Ovary (tissue), 3 donors: Measurements from ENCODE around the gene USF1.

Experiments
- EP300 ChIP-seq: sonication (generic); formaldehyde crosslinking; IDR thresholded peaks from one replicate; pipeline ENCODE4 v1.6.1; 2017; ENCODE audit warnings: antibody characterized with exemption
- POLR2A ChIP-seq: fragments of 450-650 bp; IDR thresholded peaks from one replicate; pipeline ENCODE4 v1.6.1; 2017; ENCODE audit warnings: antibody characterized with exemption, mild to moderate bottlenecking, moderate library complexity
- TF ChIP-seq, protein P1 (sequence below), 3 donors: fragments of 450-650 bp in 2 of 3; fragments of 200-600 bp in 1 of 3; IDR thresholded peaks; one replicate each; pipeline versions ENCODE4 v1.5.1 to v1.8.0; 2016 to 2022; ENCODE audit warnings: antibody characterized with exemption in 3 of 3, mild to moderate bottlenecking in 1 of 3
- donor health status: DM: no; HTN: no; CAD: no.

DNA sequence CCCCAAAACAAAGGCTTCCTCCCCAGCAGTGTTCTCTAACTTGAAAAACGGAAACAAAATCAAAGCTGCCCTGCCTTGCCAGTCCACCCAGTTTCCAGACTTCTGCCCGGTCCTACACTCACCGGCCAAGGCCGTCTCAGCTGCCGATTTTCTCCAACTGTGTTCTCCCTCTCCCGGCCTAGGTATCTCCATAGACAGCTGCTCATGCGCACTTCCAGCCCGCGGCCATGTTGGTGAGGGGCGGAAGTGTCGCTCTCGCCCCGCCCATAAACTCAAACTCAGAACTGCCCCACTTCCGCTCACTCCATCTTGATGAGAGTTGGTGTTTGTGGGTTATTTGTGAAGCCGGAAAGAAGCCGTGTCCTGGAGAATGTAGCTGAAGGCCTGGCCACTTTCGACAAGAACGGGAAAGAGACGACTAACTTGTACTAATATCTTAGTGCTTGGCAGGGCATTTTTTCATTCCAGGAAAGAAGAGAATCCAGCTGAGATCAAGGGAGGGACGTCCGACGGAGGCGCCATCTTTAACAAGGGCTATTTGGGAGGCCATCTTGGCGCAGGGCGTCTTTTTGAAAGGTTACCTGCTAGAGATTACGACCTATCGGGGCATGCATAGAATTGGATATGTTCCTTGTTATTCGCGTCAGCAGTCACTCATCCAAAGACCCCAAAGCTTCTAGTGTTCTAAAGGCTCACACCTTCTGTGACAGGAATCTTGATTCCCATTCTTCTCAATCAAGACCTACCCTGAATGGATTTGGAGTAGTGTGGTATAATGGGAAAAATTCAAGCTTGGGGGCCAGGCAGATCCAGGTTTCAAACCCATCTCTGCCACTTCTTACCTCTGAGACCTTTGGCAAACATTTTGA, at the start of gene USF1:
- TF ChIP-seq EP300 = no peak
- TF ChIP-seq, protein P1, sequence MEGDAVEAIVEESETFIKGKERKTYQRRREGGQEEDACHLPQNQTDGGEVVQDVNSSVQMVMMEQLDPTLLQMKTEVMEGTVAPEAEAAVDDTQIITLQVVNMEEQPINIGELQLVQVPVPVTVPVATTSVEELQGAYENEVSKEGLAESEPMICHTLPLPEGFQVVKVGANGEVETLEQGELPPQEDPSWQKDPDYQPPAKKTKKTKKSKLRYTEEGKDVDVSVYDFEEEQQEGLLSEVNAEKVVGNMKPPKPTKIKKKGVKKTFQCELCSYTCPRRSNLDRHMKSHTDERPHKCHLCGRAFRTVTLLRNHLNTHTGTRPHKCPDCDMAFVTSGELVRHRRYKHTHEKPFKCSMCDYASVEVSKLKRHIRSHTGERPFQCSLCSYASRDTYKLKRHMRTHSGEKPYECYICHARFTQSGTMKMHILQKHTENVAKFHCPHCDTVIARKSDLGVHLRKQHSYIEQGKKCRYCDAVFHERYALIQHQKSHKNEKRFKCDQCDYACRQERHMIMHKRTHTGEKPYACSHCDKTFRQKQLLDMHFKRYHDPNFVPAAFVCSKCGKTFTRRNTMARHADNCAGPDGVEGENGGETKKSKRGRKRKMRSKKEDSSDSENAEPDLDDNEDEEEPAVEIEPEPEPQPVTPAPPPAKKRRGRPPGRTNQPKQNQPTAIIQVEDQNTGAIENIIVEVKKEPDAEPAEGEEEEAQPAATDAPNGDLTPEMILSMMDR (IDR thresholded peaks at IDR 0.05) = no peak
- peak; percentile 74 for TF ChIP-seq POLR2A
